Cardiac muscle cell (in vitro differentiated cells and primary cell): ENCODE measurements around the gene ZMYM4. TPM values are rescaled to one million over a fixed set of nuclear protein-coding genes. Genes with fewer than 3 reads are reported as not detected.

Experiments
- DNase-seq, 2 donors: peaks; one replicate each; pipeline versions ENCODE4 v3.0.0 to v3.0.0-alpha.2; 2010 to 2017; ENCODE audit warnings: low read depth in 1 of 2, low spot score in 1 of 2
- H3K27ac ChIP-seq: fragments of 200-600 bp; sonication (generic); 2 replicates; pipeline ENCODE4 v1.5.1; 2016
- H3K27me3 ChIP-seq: fragments of 200-600 bp; sonication (generic); 2 replicates; pipeline ENCODE4 v1.6.0; 2016; ENCODE audit warnings: control low read depth
- H3K36me3 ChIP-seq: fragments of 200-600 bp; sonication (generic); 2 replicates; pipeline ENCODE4 v1.5.1; 2016; ENCODE audit warnings: control low read depth
- H3K4me1 ChIP-seq: fragments of 200-600 bp; sonication (generic); 2 replicates; pipeline ENCODE4 v1.8.1; 2017; ENCODE audit warnings: low read depth, mild to moderate bottlenecking, mixed run types
- H3K4me3 ChIP-seq: fragments of 200-600 bp; sonication (generic); 2 replicates; pipeline ENCODE4 v1.5.1; 2016; ENCODE audit warnings: mild to moderate bottlenecking
- H3K9me3 ChIP-seq: fragments of 200-600 bp; sonication (generic); 2 replicates; pipeline ENCODE4 v1.5.1; 2017; ENCODE audit warnings: low read depth, mild to moderate bottlenecking, control low read depth
- polyA plus RNA-seq: library from polyadenylated mRNA; unstranded; fragments of >200 nt; fragmentation: Nextera tagmentation; extraction: Ambion mirVana; gene quantifications from 2 replicates; pipeline ENCODE4 v1.2.1, GENCODE V29; 2016
- total RNA-seq: library from RNA; depleted of rRNA; stranded (reverse); fragments of >200 nt; gene quantifications from 2 replicates; pipeline ENCODE4 v1.2.3, GENCODE V29; 2016
- TF ChIP-seq, protein P1 (sequence below): IDR thresholded peaks from 2 replicates; pipeline ENCODE4 v1.5.1; 2012; ENCODE audit warnings: low read depth, mild to moderate bottlenecking, low read length

ZMYM4 gene
- total and polyA plus RNA-seq, 2 experiments from 2014 or later: 27.9 to 34.8 TPM

- peaks cover 36% of the 10 kb centered on the region for H3K36me3 ChIP-seq
- H3K9me3 ChIP-seq: no peaks in the 10 kb centered on the region
- no peaks in the 10 kb centered on the region for H3K27me3 ChIP-seq
- DNase-seq: no peak
- H3K27ac ChIP-seq: no peak overlapping the region
- no peaks in the 10 kb centered on the region for H3K4me1 ChIP-seq
- H3K4me3 ChIP-seq: no peak overlapping the region
- TF ChIP-seq, protein P1, sequence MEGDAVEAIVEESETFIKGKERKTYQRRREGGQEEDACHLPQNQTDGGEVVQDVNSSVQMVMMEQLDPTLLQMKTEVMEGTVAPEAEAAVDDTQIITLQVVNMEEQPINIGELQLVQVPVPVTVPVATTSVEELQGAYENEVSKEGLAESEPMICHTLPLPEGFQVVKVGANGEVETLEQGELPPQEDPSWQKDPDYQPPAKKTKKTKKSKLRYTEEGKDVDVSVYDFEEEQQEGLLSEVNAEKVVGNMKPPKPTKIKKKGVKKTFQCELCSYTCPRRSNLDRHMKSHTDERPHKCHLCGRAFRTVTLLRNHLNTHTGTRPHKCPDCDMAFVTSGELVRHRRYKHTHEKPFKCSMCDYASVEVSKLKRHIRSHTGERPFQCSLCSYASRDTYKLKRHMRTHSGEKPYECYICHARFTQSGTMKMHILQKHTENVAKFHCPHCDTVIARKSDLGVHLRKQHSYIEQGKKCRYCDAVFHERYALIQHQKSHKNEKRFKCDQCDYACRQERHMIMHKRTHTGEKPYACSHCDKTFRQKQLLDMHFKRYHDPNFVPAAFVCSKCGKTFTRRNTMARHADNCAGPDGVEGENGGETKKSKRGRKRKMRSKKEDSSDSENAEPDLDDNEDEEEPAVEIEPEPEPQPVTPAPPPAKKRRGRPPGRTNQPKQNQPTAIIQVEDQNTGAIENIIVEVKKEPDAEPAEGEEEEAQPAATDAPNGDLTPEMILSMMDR: no peak
Observed at GRCh38 chr1:35453031-35453430, 184.5 kb downstream of the ZMYM4 start.

- Histone ChIP-seq H3K4me1 (no peaks in the 10 kb centered on the region), H3K4me3 (no peak overlapping the region), H3K9me3 (no peaks in the 10 kb centered on the region), H3K27ac (no peak overlapping the region), H3K36me3 (peaks cover 25% of the 10 kb centered on the region), H3K27me3 (no peaks in the 10 kb centered on the region)
- TF ChIP-seq, protein P1: no peak
- DNase-seq: no peak
Observed at GRCh38 chr1:35454176-35454575, 185.7 kb downstream of the ZMYM4 start.

- H3K27me3 ChIP-seq: no peaks in the 10 kb centered on the region
- peak in 1 of 2 donors; percentile 83 for DNase-seq
Observed at GRCh38 chr1:35454616-35455015, 186.1 kb downstream of the ZMYM4 start.

GRCh38 chr1:35460796-35461195 lies 192.3 kb downstream of the ZMYM4 start:
- Histone ChIP-seq H3K9me3 (no peaks in the 10 kb centered on the region), H3K36me3 (peaks cover 11% of the 10 kb centered on the region), H3K4me3 (no peak overlapping the region), H3K27me3 (no peaks in the 10 kb centered on the region), H3K4me1 (no peaks in the 10 kb centered on the region), H3K27ac (no peak overlapping the region)
- TF ChIP-seq, protein P1: no peak
- no peak for DNase-seq

More at GRCh38 chr1:35454616-35455015, 186.1 kb downstream of the ZMYM4 start:
- no peaks in the 10 kb centered on the region for H3K4me1 ChIP-seq
- TF ChIP-seq, protein P1: peak; percentile 40
- H3K9me3 ChIP-seq: no peaks in the 10 kb centered on the region
- H3K27ac ChIP-seq: no peak overlapping the region
- H3K36me3 ChIP-seq: peaks cover 21% of the 10 kb centered on the region
- no peak overlapping the region for H3K4me3 ChIP-seq

GRCh38 chr1:35461966-35462651 lies 193.6 kb downstream of the ZMYM4 start:
- no peaks in the 10 kb centered on the region for H3K9me3 ChIP-seq
- H3K27me3 ChIP-seq: no peaks in the 10 kb centered on the region
- peaks cover 15% of the 10 kb centered on the region for H3K36me3 ChIP-seq
- no peak overlapping the region for H3K27ac ChIP-seq
- TF ChIP-seq, protein P1: no peak
- no peak for DNase-seq
- H3K4me1 ChIP-seq: no peaks in the 10 kb centered on the region
- no peak overlapping the region for H3K4me3 ChIP-seq
